ENCODE data around the gene PALLD. TPM values are rescaled to one million over a fixed set of nuclear protein-coding genes. Genes with fewer than 3 reads are reported as not detected.

PALLD gene
- polyA plus RNA-seq, 1 donor (not counting 4 experiments of a cell fraction or from before 2014, with no cell fraction given), result 136 TPM

DNA sequence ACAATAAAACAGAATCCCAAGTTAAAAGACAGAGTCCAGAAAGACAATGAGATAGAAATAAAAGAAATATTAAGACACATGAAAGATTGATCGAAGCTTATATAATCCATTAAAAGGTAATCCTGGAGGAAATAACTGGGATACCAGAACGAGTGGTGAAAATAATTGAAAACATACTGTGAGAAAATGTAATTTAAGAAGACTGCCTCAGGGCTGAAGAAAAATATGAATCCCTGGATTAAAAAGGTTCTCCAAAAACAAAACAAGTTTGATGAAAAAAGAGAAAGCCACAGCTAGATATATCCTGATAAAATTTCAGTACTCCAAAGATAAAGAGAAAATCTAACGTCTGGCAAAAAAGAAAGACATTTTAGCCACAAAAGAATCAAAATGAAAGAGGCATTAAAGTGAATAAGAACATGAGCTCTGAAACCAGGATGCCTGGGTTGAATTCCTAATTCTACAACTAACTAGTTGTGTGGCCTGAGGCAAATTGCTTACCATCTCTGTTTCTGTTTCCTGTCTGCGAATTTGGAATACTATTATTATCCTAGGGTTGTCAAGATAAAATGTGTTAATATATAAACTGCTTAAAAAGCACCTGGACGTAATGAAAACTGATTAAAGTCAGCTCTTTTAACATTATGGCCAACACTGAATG, 22.1 kb upstream of the PALLD start:
- Histone ChIP-seq H3K9me3 (ENCODE audit: control insufficient read depth, low read depth, low read length) (no peaks in the 10 kb centered on the region), H3K36me3 (ENCODE audit: control insufficient read depth in 2 of 2, extremely low read depth in 1 of 2, insufficient read depth in 2 of 2, low read length in 2 of 2) (peaks cover 0 to 8% of the 10 kb centered on the region in 2 experiments), H3K9ac (ENCODE audit: control insufficient read depth, extremely low read depth, insufficient read depth, low read length) (no peak overlapping the region), H3K27me3 (ENCODE audit: control insufficient read depth, extremely low read depth, insufficient read depth, low read length) (no peaks in the 10 kb centered on the region), H3K4me2 (ENCODE audit: control insufficient read depth, extremely low read depth, insufficient read depth, low read depth, low read length) (peak overlapping the region; percentile 18), H3K79me2 (ENCODE audit: control insufficient read depth, insufficient read depth, low read length) (peaks cover 3% of the 10 kb centered on the region), H3K4me1 (ENCODE audit: control insufficient read depth, extremely low read depth, insufficient read depth, low read length) (peaks cover 10% of the 10 kb centered on the region), H3K4me3 (ENCODE audit: control insufficient read depth in 2 of 3, extremely low read depth in 1 of 3, insufficient read depth in 2 of 3, low read depth in 1 of 3, low read length in 3 of 3) (no peak overlapping the region), H3K27ac (ENCODE audit: control insufficient read depth, insufficient read depth, low read length) (no peak overlapping the region), H2AFZ (ENCODE audit: control insufficient read depth, low read length) (peak overlapping the region; percentile 21), H4K20me1 (ENCODE audit: control insufficient read depth, extremely low read depth, insufficient read depth, low read length) (no peaks in the 10 kb centered on the region), H3K9me1 (ENCODE audit: control insufficient read depth, extremely low read depth, insufficient read depth, low read length) (no peaks in the 10 kb centered on the region)
- DNase-seq (ENCODE audit: low read depth, low spot score) (no peak), FAIRE-seq (peak; percentile 74)
- dilution Hi-C loops (cut with MboI; ENCODE audit: extremely low pct_ligation_motif_present, low sequenced_read_pairs), result no loop called here
- TF ChIP-seq, protein P1, sequence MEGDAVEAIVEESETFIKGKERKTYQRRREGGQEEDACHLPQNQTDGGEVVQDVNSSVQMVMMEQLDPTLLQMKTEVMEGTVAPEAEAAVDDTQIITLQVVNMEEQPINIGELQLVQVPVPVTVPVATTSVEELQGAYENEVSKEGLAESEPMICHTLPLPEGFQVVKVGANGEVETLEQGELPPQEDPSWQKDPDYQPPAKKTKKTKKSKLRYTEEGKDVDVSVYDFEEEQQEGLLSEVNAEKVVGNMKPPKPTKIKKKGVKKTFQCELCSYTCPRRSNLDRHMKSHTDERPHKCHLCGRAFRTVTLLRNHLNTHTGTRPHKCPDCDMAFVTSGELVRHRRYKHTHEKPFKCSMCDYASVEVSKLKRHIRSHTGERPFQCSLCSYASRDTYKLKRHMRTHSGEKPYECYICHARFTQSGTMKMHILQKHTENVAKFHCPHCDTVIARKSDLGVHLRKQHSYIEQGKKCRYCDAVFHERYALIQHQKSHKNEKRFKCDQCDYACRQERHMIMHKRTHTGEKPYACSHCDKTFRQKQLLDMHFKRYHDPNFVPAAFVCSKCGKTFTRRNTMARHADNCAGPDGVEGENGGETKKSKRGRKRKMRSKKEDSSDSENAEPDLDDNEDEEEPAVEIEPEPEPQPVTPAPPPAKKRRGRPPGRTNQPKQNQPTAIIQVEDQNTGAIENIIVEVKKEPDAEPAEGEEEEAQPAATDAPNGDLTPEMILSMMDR (optimal IDR thresholded peaks at IDR 0.05 in 1 of 3, IDR thresholded peaks at IDR 0.05 in 1 of 3, conservative IDR thresholded peaks at IDR 0.05 in 1 of 3; ENCODE audit: extremely low read depth in 1 of 3, insufficient read depth in 2 of 3, low read length in 3 of 3), result no peak
- TF ChIP-seq EZH2 (IDR thresholded peaks at IDR 0.05; ENCODE audit: low read length), result no peak

DNA sequence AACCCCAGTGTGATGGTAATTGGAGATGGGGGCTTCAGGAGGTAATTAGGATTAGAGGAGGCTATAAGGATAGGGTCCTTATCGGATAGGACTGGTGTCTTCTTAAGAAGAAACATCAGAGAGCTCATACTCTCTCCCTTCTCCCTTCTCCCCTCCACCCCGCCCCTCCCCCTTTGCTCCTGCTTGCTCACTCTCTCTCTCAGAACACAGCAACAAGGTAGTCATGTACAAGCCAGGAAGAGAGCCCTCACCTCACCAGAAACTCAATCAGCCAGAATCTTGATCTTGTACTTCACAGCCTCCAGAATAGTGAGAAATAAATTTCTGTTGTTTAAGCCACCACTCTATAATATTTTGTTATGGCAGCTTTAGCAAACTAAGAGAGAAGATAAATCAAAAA, 21.1 kb upstream of the PALLD start:
- H3K9ac ChIP-seq (ENCODE audit: control insufficient read depth, extremely low read depth, insufficient read depth, low read length), result no peak overlapping the region
- FAIRE-seq, result peak; percentile 79
- H3K4me1 ChIP-seq (ENCODE audit: control insufficient read depth, extremely low read depth, insufficient read depth, low read length), result peaks cover 10% of the 10 kb centered on the region
- H3K4me2 ChIP-seq (ENCODE audit: control insufficient read depth, extremely low read depth, insufficient read depth, low read depth, low read length), result no peak overlapping the region
- no peaks in the 10 kb centered on the region for H3K27me3 ChIP-seq (ENCODE audit: control insufficient read depth, extremely low read depth, insufficient read depth, low read length)
- no peak overlapping the region for H3K4me3 ChIP-seq (ENCODE audit: control insufficient read depth in 2 of 3, extremely low read depth in 1 of 3, insufficient read depth in 2 of 3, low read depth in 1 of 3, low read length in 3 of 3)
- no peak for DNase-seq (ENCODE audit: low read depth, low spot score)
- dilution Hi-C loops (cut with MboI; ENCODE audit: extremely low pct_ligation_motif_present, low sequenced_read_pairs), result no loop called here
- no peak overlapping the region for H2AFZ ChIP-seq (ENCODE audit: control insufficient read depth, low read length)
- peak overlapping the region; percentile 11 for H3K27ac ChIP-seq (ENCODE audit: control insufficient read depth, insufficient read depth, low read length)
- H3K9me1 ChIP-seq (ENCODE audit: control insufficient read depth, extremely low read depth, insufficient read depth, low read length), result no peaks in the 10 kb centered on the region
- H3K79me2 ChIP-seq (ENCODE audit: control insufficient read depth, insufficient read depth, low read length), result peaks cover 6% of the 10 kb centered on the region
- peaks cover 0 to 5% of the 10 kb centered on the region in 2 experiments for H3K36me3 ChIP-seq (ENCODE audit: control insufficient read depth in 2 of 2, extremely low read depth in 1 of 2, insufficient read depth in 2 of 2, low read length in 2 of 2)
- no peaks in the 10 kb centered on the region for H3K9me3 ChIP-seq (ENCODE audit: control insufficient read depth, low read depth, low read length)
- TF ChIP-seq, protein P1 (optimal IDR thresholded peaks at IDR 0.05 in 1 of 3, IDR thresholded peaks at IDR 0.05 in 1 of 3, conservative IDR thresholded peaks at IDR 0.05 in 1 of 3; ENCODE audit: extremely low read depth in 1 of 3, insufficient read depth in 2 of 3, low read length in 3 of 3), result no peak
- no peak for TF ChIP-seq EZH2 (IDR thresholded peaks at IDR 0.05; ENCODE audit: low read length)
- no peaks in the 10 kb centered on the region for H4K20me1 ChIP-seq (ENCODE audit: control insufficient read depth, extremely low read depth, insufficient read depth, low read length)

Measured in keratinocyte (primary cell).